H9 (cell line): ENCODE results near the gene SLK. TPM values are rescaled to one million over a fixed set of nuclear protein-coding genes. Genes with fewer than 3 reads are reported as not detected.

ENCODE experiments used
- DNase-seq: peaks from one replicate; pipeline ENCODE4 v3.0.0-alpha.2; 2017
- H2AFZ ChIP-seq: one replicate; pipeline ENCODE4 v1.6.1; 2013; ENCODE audit warnings: mild to moderate bottlenecking, low read length, control low read depth, moderate library complexity
- H2AK5ac ChIP-seq: 2 replicates; pipeline ENCODE4 v1.6.1; 2013; ENCODE audit warnings: low read length, control low read depth, mixed read lengths; ENCODE audit not compliant: insufficient read length
- H2BK120ac ChIP-seq: one replicate; pipeline ENCODE4 v1.6.1; 2013; ENCODE audit warnings: low read depth, mild to moderate bottlenecking, low read length, control low read depth, inconsistent platforms; ENCODE audit not compliant: poor library complexity, severe bottlenecking
- H2BK12ac ChIP-seq: 2 replicates; pipeline ENCODE4 v1.6.1; 2013; ENCODE audit warnings: low read length, control low read depth, mixed read lengths, low read depth; ENCODE audit not compliant: insufficient read length
- H2BK15ac ChIP-seq: 2 replicates; pipeline ENCODE4 v1.6.1; 2013; ENCODE audit warnings: low read depth, low read length, control low read depth
- H2BK20ac ChIP-seq: one replicate; pipeline ENCODE4 v1.6.1; 2013; ENCODE audit warnings: low read depth, mild to moderate bottlenecking, low read length, control low read depth, inconsistent platforms; ENCODE audit not compliant: poor library complexity, severe bottlenecking
- H2BK5ac ChIP-seq: 2 replicates; pipeline ENCODE4 v1.6.1; 2013; ENCODE audit warnings: low read length, control low read depth, mixed read lengths; ENCODE audit not compliant: insufficient read length
- H3K14ac ChIP-seq: 2 replicates; pipeline ENCODE4 v1.6.1; 2013; ENCODE audit warnings: low read length, control low read depth; ENCODE audit not compliant: insufficient read depth
- H3K18ac ChIP-seq: 2 replicates; pipeline ENCODE4 v1.6.1; 2013; ENCODE audit warnings: low read depth, mild to moderate bottlenecking, mixed read lengths, low read length, control low read depth; ENCODE audit not compliant: insufficient read length
- H3K23ac ChIP-seq: 2 replicates; pipeline ENCODE4 v1.6.1; 2013; ENCODE audit warnings: low read length, control low read depth, mixed read lengths, low read depth; ENCODE audit not compliant: insufficient read length
- H3K23me2 ChIP-seq: 2 replicates; pipeline ENCODE4 v1.6.1; 2013; ENCODE audit warnings: low read depth, mild to moderate bottlenecking, mixed read lengths, low read length, control low read depth; ENCODE audit not compliant: insufficient read length, poor library complexity, severe bottlenecking
- H3K27ac ChIP-seq: 2 replicates; pipeline ENCODE4 v1.5.1; 2013; ENCODE audit warnings: low read length, control low read depth, mixed read lengths, low read depth; ENCODE audit not compliant: insufficient read length
- H3K27me3 ChIP-seq: 2 replicates; pipeline ENCODE4 v1.6.1; 2013; ENCODE audit warnings: low read length, control low read depth, inconsistent platforms; ENCODE audit not compliant: insufficient read depth
- H3K4ac ChIP-seq: 2 replicates; pipeline ENCODE4 v1.6.1; 2013; ENCODE audit warnings: low read depth, mild to moderate bottlenecking, control low read depth, inconsistent platforms, low read length, moderate library complexity
- H3K4me1 ChIP-seq: 2 replicates; pipeline ENCODE4 v1.6.1; 2013; ENCODE audit warnings: low read length, control low read depth, inconsistent platforms; ENCODE audit not compliant: insufficient read depth
- H3K4me2 ChIP-seq: 2 replicates; pipeline ENCODE4 v1.6.1; 2013; ENCODE audit warnings: low read length, control low read depth, mixed read lengths; ENCODE audit not compliant: insufficient read length, insufficient read depth
- H3K56ac ChIP-seq: 2 replicates; pipeline ENCODE4 v1.6.1; 2013; ENCODE audit warnings: low read depth, mild to moderate bottlenecking, mixed read lengths, low read length, control low read depth; ENCODE audit not compliant: insufficient read length
- H3K79me1 ChIP-seq: 2 replicates; pipeline ENCODE4 v1.6.1; 2013; ENCODE audit warnings: low read depth, mild to moderate bottlenecking, moderate library complexity, low read length, control low read depth, inconsistent platforms; ENCODE audit not compliant: insufficient read depth, poor library complexity, severe bottlenecking
- H3K79me2 ChIP-seq: 2 replicates; pipeline ENCODE4 v1.6.1; 2013; ENCODE audit warnings: low read length, control low read depth, inconsistent platforms; ENCODE audit not compliant: insufficient read depth
- H3K9ac ChIP-seq: 2 replicates; pipeline ENCODE4 v1.6.1; 2013; ENCODE audit warnings: low read length, control low read depth, mixed read lengths; ENCODE audit not compliant: insufficient read length; ENCODE audit errors: extremely low read depth
- H3K9me3 ChIP-seq: one replicate; pipeline ENCODE4 v1.6.1; 2013; ENCODE audit warnings: low read depth, low read length, inconsistent platforms; ENCODE audit not compliant: control insufficient read depth
- H3T11ph ChIP-seq: one replicate; pipeline ENCODE4 v1.6.1; 2013; ENCODE audit warnings: mild to moderate bottlenecking, low read length, control low read depth, inconsistent platforms
- H4K20me1 ChIP-seq: one replicate; pipeline ENCODE4 v1.6.1; 2013; ENCODE audit not compliant: control insufficient read depth, insufficient read length, insufficient read depth
- H4K5ac ChIP-seq: 2 replicates; pipeline ENCODE4 v1.6.1; 2013; ENCODE audit warnings: low read depth, mild to moderate bottlenecking, mixed read lengths, low read length, control low read depth; ENCODE audit not compliant: insufficient read length
- H4K8ac ChIP-seq: replicated peaks from 2 replicates; pipeline ENCODE4 v1.6.1; 2013; ENCODE audit warnings: low read length, control low read depth, mixed read lengths, low read depth; ENCODE audit not compliant: insufficient read length
- H4K91ac ChIP-seq: 2 replicates; pipeline ENCODE4 v1.6.1; 2013; ENCODE audit warnings: low read depth, mild to moderate bottlenecking, moderate library complexity, mixed read lengths, low read length, control low read depth; ENCODE audit not compliant: insufficient read length
- H3K27ac Mint-ChIP-seq, 3 experiments: 2 replicates in 2 of 3; 3 replicates in 1 of 3; pipeline ENCODE4 v1.8.0; 2020 to 2021; ENCODE audit warnings: mixed read lengths in 3 of 3, mild to moderate bottlenecking in 1 of 3, moderate library complexity in 1 of 3
- H3K27me3 Mint-ChIP-seq: 2 replicates; pipeline ENCODE4 v1.8.0; 2021; ENCODE audit warnings: low read depth, mild to moderate bottlenecking, moderate library complexity, mixed read lengths
- H3K36me3 Mint-ChIP-seq, 3 experiments: 2 replicates in 2 of 3; 3 replicates in 1 of 3; pipeline ENCODE4 v1.8.0; 2020 to 2021; ENCODE audit warnings: low read depth in 3 of 3, mixed read lengths in 3 of 3; ENCODE audit not compliant: insufficient read depth in 1 of 3
- H3K4me1 Mint-ChIP-seq, 2 experiments: 2 replicates each; pipeline ENCODE4 v1.8.0; 2020; ENCODE audit warnings: mixed read lengths in 2 of 2
- H3K4me3 Mint-ChIP-seq, 2 experiments: 2 replicates in 1 of 2; 3 replicates in 1 of 2; pipeline ENCODE4 v1.8.0; 2020 to 2021; ENCODE audit warnings: mild to moderate bottlenecking in 2 of 2, mixed read lengths in 2 of 2, moderate library complexity in 1 of 2
- H3K9me3 Mint-ChIP-seq, 2 experiments: 2 replicates in 1 of 2; 3 replicates in 1 of 2; pipeline ENCODE4 v1.8.0; 2020; ENCODE audit warnings: mild to moderate bottlenecking in 2 of 2, mixed read lengths in 2 of 2, moderate library complexity in 1 of 2
- WGBS: extraction: QIAGEN DNeasy Blood & Tissue Kit; methylation state at CpG from one replicate; pipeline ENCODE4 v1.1.7; 2013; ENCODE audit warnings: missing lambda C conversion rate, low lambda C conversion rate, mixed read lengths; ENCODE audit not compliant: insufficient read length; ENCODE audit errors: extremely low coverage; 5-methylcytosine and 5-hydroxymethylcytosine counted together
- total RNA-seq: library from RNA; stranded (reverse); gene quantifications from 2 replicates; pipeline ENCODE4 v1.2.1, GENCODE V29; 2021
- TF ChIP-seq, protein P1 (sequence below): fragments of 200-600 bp; sonication (generic); conservative IDR thresholded peaks from 3 replicates; pipeline ENCODE4 v1.8.0; 2021; ENCODE audit warnings: antibody characterized with exemption, mild to moderate bottlenecking

SLK gene
- total RNA-seq, 1 experiment from 2014 or later: 21.0 TPM

GRCh38 chr10:104005172-104005863 lies 38.4 kb downstream of the SLK start:
- WGBS: no CpG with 5 or more reads among the region's 8 CpGs
- Histone ChIP-seq H3K9me3 (no peaks in the 10 kb centered on the region), H2BK120ac (no peak overlapping the region), H3K23ac (no peak overlapping the region), H3T11ph (no peak overlapping the region), H2AFZ (no peak overlapping the region), H3K18ac (no peak overlapping the region), H2BK15ac (no peak overlapping the region), H3K79me1 (no peaks in the 10 kb centered on the region), H3K4me1 (no peaks in the 10 kb centered on the region), H3K27me3 (no peaks in the 10 kb centered on the region), H4K8ac (no peak overlapping the region), H2AK5ac (no peak overlapping the region), H3K14ac (no peak overlapping the region), H3K23me2 (no peaks in the 10 kb centered on the region), H4K5ac (no peak overlapping the region), H3K4me2 (no peak overlapping the region), H2BK12ac (no peak overlapping the region), H3K4ac (no peak overlapping the region), H2BK5ac (no peak overlapping the region), H4K20me1 (no peaks in the 10 kb centered on the region), H3K56ac (no peak overlapping the region), H3K27ac (no peak overlapping the region), H3K79me2 (no peaks in the 10 kb centered on the region), H4K91ac (no peak overlapping the region), H2BK20ac (no peak overlapping the region), H3K9ac (no peak overlapping the region)
- no peaks in the 10 kb centered on the region for H3K4me1 Mint-ChIP-seq
- no peak for DNase-seq
- TF ChIP-seq, protein P1, sequence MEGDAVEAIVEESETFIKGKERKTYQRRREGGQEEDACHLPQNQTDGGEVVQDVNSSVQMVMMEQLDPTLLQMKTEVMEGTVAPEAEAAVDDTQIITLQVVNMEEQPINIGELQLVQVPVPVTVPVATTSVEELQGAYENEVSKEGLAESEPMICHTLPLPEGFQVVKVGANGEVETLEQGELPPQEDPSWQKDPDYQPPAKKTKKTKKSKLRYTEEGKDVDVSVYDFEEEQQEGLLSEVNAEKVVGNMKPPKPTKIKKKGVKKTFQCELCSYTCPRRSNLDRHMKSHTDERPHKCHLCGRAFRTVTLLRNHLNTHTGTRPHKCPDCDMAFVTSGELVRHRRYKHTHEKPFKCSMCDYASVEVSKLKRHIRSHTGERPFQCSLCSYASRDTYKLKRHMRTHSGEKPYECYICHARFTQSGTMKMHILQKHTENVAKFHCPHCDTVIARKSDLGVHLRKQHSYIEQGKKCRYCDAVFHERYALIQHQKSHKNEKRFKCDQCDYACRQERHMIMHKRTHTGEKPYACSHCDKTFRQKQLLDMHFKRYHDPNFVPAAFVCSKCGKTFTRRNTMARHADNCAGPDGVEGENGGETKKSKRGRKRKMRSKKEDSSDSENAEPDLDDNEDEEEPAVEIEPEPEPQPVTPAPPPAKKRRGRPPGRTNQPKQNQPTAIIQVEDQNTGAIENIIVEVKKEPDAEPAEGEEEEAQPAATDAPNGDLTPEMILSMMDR: no peak
- peaks cover 4 to 22% (median 21%) of the 10 kb centered on the region in 3 experiments; a peak in 5 of 7 replicates for H3K36me3 Mint-ChIP-seq
- no peak overlapping the region for H3K27ac Mint-ChIP-seq
- no peak overlapping the region for H3K4me3 Mint-ChIP-seq
- H3K27me3 Mint-ChIP-seq: no peaks in the 10 kb centered on the region
- no peaks in the 10 kb centered on the region for H3K9me3 Mint-ChIP-seq
